Glutamatergic neuron (in vitro differentiated cells): ENCODE data around the gene MACROD2. TPM values are rescaled to one million over a fixed set of nuclear protein-coding genes. Genes with fewer than 3 reads are reported as not detected.

Experiments
- DNase-seq: peaks from one replicate; pipeline ENCODE4 v3.0.0; 2022
- H3K27ac Mint-ChIP-seq: one replicate; pipeline ENCODE4 v1.8.0; 2020; ENCODE audit warnings: mild to moderate bottlenecking, mixed read lengths, inconsistent platforms; ENCODE audit not compliant: unreplicated experiment
- H3K27me3 Mint-ChIP-seq: one replicate; pipeline ENCODE4 v1.8.0; 2020; ENCODE audit warnings: mild to moderate bottlenecking, moderate library complexity, mixed read lengths, inconsistent platforms; ENCODE audit not compliant: unreplicated experiment
- H3K36me3 Mint-ChIP-seq: one replicate; pipeline ENCODE4 v1.8.0; 2020; ENCODE audit warnings: mild to moderate bottlenecking, mixed read lengths, inconsistent platforms; ENCODE audit not compliant: unreplicated experiment
- H3K4me1 Mint-ChIP-seq: one replicate; pipeline ENCODE4 v1.8.0; 2020; ENCODE audit warnings: mild to moderate bottlenecking, low read depth, mixed read lengths, inconsistent platforms; ENCODE audit not compliant: unreplicated experiment
- H3K4me3 Mint-ChIP-seq: one replicate; pipeline ENCODE4 v1.8.0; 2020; ENCODE audit warnings: mild to moderate bottlenecking, mixed read lengths, inconsistent platforms; ENCODE audit not compliant: unreplicated experiment
- H3K9me3 Mint-ChIP-seq: one replicate; pipeline ENCODE4 v1.8.0; 2020; ENCODE audit warnings: mild to moderate bottlenecking, moderate library complexity, mixed read lengths, inconsistent platforms; ENCODE audit not compliant: unreplicated experiment
- long read RNA-seq: library from polyadenylated mRNA; unstranded; transcript quantifications from one replicate; pipeline ENCODE4 v2.0.0, GENCODE V29; 2020; ENCODE audit not compliant: unreplicated experiment
- total RNA-seq: library from RNA; stranded (reverse); fragmentation: NEBNext Ultra II Directional; extraction: Animal tissue kit (Norgen Biotek cat#: 25700); gene quantifications from one replicate; pipeline ENCODE4 v1.2.1, GENCODE V29; 2021; ENCODE audit not compliant: unreplicated experiment
- TF ChIP-seq, protein P1 (sequence below): fragments of 200-600 bp; sonication (generic); IDR thresholded peaks from one replicate; pipeline ENCODE4 v1.5.0; 2021; ENCODE audit not compliant: partially characterized antibody, unreplicated experiment

The MACROD2 gene
- 8.7 TPM for total RNA-seq
- long read RNA-seq, partial matches to known transcripts, result 0 of 3 reads
- long read RNA-seq, other reads (novel, unspliced or antisense), result 3 of 3 reads

GRCh38 chr20:13995086-13995665 lies at the start of gene MACROD2:
MACROD2 (plus strand) TSS chr20:13995516.
- Mint-ChIP-seq H3K9me3 (peaks cover 6% of the 10 kb centered on the region), H3K27ac (no peak within 1 kb of the TSS), H3K36me3 (peaks cover 4% of the 10 kb centered on the region), H3K27me3 (peaks cover 3% of the 10 kb centered on the region), H3K4me1 (peaks cover 8% of the 10 kb centered on the region), H3K4me3 (peak within 1 kb of the TSS; percentile 94)
- TF ChIP-seq, protein P1, sequence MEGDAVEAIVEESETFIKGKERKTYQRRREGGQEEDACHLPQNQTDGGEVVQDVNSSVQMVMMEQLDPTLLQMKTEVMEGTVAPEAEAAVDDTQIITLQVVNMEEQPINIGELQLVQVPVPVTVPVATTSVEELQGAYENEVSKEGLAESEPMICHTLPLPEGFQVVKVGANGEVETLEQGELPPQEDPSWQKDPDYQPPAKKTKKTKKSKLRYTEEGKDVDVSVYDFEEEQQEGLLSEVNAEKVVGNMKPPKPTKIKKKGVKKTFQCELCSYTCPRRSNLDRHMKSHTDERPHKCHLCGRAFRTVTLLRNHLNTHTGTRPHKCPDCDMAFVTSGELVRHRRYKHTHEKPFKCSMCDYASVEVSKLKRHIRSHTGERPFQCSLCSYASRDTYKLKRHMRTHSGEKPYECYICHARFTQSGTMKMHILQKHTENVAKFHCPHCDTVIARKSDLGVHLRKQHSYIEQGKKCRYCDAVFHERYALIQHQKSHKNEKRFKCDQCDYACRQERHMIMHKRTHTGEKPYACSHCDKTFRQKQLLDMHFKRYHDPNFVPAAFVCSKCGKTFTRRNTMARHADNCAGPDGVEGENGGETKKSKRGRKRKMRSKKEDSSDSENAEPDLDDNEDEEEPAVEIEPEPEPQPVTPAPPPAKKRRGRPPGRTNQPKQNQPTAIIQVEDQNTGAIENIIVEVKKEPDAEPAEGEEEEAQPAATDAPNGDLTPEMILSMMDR, result no peak
- DNase-seq, result peak; percentile 99

- H3K9me3 Mint-ChIP-seq, result no peaks in the 10 kb centered on the region
- H3K4me3 Mint-ChIP-seq, result no peak overlapping the region
- H3K4me1 Mint-ChIP-seq, result no peaks in the 10 kb centered on the region
- no peak for DNase-seq
- H3K36me3 Mint-ChIP-seq, result no peaks in the 10 kb centered on the region
- TF ChIP-seq, protein P1, result no peak
- no peak overlapping the region for H3K27ac Mint-ChIP-seq
- H3K27me3 Mint-ChIP-seq, result no peaks in the 10 kb centered on the region
Measured at GRCh38 chr20:13947719-13948118, 47.6 kb upstream of the MACROD2 start.

GRCh38 chr20:13953227-13953626 lies 42.1 kb upstream of the MACROD2 start:
- no peak overlapping the region for H3K27ac Mint-ChIP-seq
- DNase-seq, result no peak
- H3K27me3 Mint-ChIP-seq, result no peaks in the 10 kb centered on the region
- no peaks in the 10 kb centered on the region for H3K36me3 Mint-ChIP-seq
- TF ChIP-seq, protein P1, result peak; percentile 15
- H3K4me3 Mint-ChIP-seq, result no peak overlapping the region
- no peaks in the 10 kb centered on the region for H3K9me3 Mint-ChIP-seq
- H3K4me1 Mint-ChIP-seq, result no peaks in the 10 kb centered on the region

DNA sequence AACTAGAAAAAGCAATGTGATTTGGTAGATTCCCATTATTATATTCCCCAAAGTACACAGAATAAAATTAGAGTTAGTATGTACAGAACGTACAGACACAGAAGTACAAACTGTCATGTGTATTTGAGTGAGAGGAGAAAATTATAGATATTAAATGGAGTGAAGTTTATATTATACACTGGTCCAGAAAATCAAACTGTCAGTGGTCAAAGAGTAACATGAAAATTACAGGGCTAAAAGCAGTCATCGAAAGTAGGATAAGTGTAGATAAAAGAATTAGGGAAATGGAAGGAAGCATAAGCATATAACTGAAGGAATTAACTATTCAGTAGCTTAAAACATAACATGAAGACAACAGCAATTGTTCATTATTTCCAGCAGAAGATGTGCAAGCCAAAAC lies 35.2 kb upstream of the MACROD2 start:
- H3K4me3 Mint-ChIP-seq, result no peak overlapping the region
- no peak overlapping the region for H3K27ac Mint-ChIP-seq
- no peaks in the 10 kb centered on the region for H3K27me3 Mint-ChIP-seq
- H3K9me3 Mint-ChIP-seq, result peaks cover 2% of the 10 kb centered on the region
- TF ChIP-seq, protein P1, result no peak
- H3K36me3 Mint-ChIP-seq, result no peaks in the 10 kb centered on the region
- no peaks in the 10 kb centered on the region for H3K4me1 Mint-ChIP-seq
- DNase-seq, result no peak

DNA sequence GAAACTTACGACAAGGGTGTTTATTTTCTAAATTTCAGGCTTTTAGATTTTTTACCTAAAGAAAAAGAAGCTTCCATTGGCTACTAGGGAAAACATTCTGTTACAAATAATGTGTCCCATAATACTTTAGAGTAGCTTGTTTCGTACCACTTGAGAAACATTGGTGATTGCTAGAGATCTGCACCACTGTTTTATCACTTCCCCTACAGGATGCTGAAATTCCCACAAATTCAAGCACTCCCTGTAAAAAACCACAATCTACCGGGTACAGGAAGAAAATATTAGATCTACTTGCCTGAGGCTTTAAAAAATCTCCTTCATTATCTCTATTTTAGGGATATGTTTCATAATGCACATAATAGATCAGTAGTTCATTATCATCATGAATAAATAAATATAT lies 34.8 kb upstream of the MACROD2 start:
- H3K4me1 Mint-ChIP-seq, result no peaks in the 10 kb centered on the region
- peaks cover 2% of the 10 kb centered on the region for H3K9me3 Mint-ChIP-seq
- H3K27ac Mint-ChIP-seq, result no peak overlapping the region
- TF ChIP-seq, protein P1, result no peak
- no peak overlapping the region for H3K4me3 Mint-ChIP-seq
- H3K27me3 Mint-ChIP-seq, result no peaks in the 10 kb centered on the region
- no peaks in the 10 kb centered on the region for H3K36me3 Mint-ChIP-seq
- DNase-seq, result no peak
